LNCAP (cell line): ENCODE data around the gene CACNA1C.

ENCODE experiments used
- TF ChIP-seq, protein P1 (sequence below): fragments of 450-650 bp; IDR thresholded peaks from 2 replicates; pipeline ENCODE4 v1.5.1; 2017; ENCODE audit warnings: mild to moderate bottlenecking

Gene CACNA1C

DNA sequence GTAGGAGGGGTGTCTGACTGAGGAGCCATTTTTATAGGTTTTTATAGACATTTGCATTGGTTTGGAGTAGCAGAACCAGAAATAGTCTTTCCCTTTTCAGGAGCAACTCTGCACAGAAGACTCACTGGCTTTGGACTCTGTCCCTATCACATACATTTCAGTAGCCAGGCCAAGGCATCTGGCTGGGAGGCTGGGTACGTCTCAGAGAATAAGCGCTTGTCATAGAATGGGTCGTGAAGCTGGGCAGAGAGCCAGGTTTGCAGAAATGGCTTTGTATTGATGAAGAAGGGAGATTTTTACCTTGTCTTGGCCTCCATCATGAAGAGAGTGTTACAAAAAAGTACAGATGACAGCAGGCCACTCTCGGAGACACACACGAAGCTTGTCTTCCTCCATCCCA, 98.6 kb downstream of the CACNA1C start:
- TF ChIP-seq, protein P1, sequence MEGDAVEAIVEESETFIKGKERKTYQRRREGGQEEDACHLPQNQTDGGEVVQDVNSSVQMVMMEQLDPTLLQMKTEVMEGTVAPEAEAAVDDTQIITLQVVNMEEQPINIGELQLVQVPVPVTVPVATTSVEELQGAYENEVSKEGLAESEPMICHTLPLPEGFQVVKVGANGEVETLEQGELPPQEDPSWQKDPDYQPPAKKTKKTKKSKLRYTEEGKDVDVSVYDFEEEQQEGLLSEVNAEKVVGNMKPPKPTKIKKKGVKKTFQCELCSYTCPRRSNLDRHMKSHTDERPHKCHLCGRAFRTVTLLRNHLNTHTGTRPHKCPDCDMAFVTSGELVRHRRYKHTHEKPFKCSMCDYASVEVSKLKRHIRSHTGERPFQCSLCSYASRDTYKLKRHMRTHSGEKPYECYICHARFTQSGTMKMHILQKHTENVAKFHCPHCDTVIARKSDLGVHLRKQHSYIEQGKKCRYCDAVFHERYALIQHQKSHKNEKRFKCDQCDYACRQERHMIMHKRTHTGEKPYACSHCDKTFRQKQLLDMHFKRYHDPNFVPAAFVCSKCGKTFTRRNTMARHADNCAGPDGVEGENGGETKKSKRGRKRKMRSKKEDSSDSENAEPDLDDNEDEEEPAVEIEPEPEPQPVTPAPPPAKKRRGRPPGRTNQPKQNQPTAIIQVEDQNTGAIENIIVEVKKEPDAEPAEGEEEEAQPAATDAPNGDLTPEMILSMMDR, result no peak

DNA sequence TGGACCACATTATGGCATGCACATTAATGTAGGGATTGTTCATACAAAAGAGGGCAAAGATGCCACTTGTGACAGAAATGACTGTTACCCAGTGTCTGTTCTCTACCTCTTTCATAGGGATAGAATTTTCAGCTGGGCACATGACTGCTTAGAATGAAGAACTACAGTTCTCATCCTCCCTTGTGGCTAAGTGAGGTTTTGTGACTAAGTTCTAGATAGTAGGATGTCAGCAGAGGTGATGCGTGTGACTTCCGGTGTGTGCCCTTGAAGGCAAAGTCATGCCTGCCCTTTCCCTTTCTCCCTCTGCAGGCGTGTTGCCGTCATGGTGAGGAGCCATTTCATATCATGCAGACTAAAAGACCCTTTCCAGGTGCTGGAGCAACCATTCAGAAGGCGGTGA, 99.3 kb downstream of the CACNA1C start:
- TF ChIP-seq, protein P1, result no peak

DNA sequence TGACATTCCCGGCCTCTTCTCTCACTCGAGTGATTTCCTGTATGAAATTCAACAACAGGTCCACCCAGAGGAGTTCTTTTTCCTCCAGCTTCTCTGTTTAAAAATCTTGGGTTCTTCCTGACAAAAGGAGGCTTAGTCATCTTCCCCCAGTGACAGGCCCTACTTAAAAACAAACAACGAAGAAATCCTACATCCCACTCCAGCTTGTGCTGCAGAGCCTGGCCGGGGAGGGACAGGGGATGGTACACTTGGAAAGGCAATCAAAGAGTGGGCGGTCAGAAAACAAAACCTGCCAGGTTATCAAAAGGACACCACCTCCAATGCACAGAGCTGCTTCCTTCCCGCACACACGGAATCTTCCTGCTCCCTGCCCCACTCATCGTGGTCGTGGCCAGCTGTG, 101.3 kb downstream of the CACNA1C start:
- TF ChIP-seq, protein P1, result no peak

DNA sequence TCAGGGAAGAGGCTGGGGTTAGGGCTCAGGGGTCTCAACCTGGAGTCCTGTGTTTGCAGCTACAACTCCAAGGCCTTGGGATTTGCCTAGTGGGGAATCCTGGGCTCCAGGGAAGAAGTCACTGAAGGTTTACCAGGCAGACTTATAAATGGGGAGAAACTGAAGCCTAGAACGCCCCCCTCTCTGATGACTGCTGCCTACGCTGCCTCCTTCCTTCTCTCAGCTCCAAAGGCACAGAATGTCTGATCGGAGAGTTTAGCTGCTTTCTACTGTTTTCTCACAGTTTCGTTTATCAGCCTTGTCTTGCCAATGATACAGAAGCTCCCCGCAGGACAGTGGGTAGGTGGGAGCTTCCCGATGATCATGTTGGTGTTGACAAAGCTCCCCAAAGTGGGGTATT, 101.7 kb downstream of the CACNA1C start:
- TF ChIP-seq, protein P1, result no peak

DNA sequence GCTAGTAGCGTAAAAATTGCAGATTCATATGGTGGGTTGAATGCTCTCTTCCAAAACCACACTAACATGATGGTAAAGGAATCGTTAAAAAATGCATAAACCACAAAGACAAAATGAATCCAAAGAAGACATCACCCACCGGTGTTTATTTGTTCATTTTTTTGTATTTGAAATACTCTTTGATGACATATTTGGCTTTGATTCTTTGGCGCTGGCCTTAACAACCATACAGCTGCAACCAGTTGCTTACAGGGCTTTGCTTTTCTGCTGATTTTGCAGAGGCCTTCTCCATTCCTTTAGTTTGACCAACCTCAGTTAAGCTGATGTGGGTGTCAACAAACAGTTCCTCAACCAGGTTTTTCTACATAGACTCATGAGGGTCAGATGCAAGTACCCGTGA, 103.5 kb downstream of the CACNA1C start:
- TF ChIP-seq, protein P1, result no peak

DNA sequence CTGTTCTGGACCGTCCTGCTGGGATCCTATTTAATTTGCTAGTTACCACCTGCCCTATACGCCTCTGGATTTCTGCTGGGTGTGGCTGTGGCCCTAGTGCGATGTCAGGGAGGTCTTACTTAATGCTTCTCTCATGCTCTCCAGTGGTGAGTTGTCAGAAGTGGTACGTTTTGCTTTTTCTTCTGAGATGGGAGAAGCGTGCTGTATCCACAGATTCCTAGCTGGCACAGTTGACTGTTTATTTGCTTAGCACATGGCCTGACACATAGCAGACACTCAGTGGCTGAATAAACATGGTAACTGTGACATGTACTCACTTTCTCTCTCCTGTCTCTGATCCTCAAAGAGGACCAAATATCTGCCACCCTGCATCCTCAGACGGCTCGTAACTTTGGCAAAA, 107.3 kb downstream of the CACNA1C start:
- TF ChIP-seq, protein P1, result no peak; the same call in 1 of the 2 replicates

DNA sequence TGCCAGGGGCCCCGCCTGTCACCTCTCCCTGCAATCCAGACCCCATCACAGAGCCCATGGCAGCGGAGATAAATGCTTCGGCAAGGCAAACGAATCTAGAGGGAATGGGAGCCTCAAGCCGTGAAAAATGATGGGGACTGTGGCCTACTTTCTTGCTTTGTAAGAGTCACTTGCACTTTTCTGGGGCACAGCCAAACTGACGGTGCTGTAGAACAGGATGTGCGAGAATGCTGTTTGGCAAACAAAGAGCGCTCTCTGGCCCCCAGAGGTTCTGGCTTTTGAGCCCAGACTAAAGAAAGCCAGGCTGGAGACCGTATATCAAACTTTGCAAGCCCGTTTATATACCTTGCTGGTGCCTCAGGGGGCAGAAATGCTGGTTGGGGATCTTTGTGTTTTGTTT, 108.7 kb downstream of the CACNA1C start:
- TF ChIP-seq, protein P1, result no peak
